HepG2 (cell line): ENCODE results near the gene CD300A. TPM values are rescaled to one million over a fixed set of nuclear protein-coding genes. Genes with fewer than 3 reads are reported as not detected.

Experiments used
- CBX5 ChIP-seq: sonication (generic); formaldehyde crosslinking; IDR thresholded peaks from 2 replicates; pipeline ENCODE4 v1.4.0; 2020; ENCODE audit warnings: missing genetic modification reagents, borderline replicate concordance
- DR1 ChIP-seq: sonication (generic); formaldehyde crosslinking; IDR thresholded peaks from 2 replicates; pipeline ENCODE4 v1.8.0; 2021; ENCODE audit warnings: mild to moderate bottlenecking, missing genetic modification reagents, inconsistent platforms
- FOXA3 ChIP-seq: IDR thresholded peaks from 2 replicates; pipeline ENCODE4 v1.6.1; 2016; ENCODE audit warnings: missing genetic modification reagents, missing compliant biosample characterization
- FOXM1 ChIP-seq: sonication (generic); formaldehyde crosslinking; IDR thresholded peaks from 2 replicates; pipeline ENCODE4 v1.5.0; 2020; ENCODE audit warnings: missing genetic modification reagents
- FOXO4 ChIP-seq: sonication (generic); formaldehyde crosslinking; conservative IDR thresholded peaks from 2 replicates; pipeline ENCODE4 v1.8.1; 2023; ENCODE audit warnings: missing genetic modification reagents
- HDAC2 ChIP-seq: sonication (generic); formaldehyde crosslinking; IDR thresholded peaks from 2 replicates; pipeline ENCODE4 v1.4.0; 2020; ENCODE audit warnings: missing genetic modification reagents
- NCOA1 ChIP-seq: sonication (generic); formaldehyde crosslinking; IDR thresholded peaks from 2 replicates; pipeline ENCODE4 v1.9.0; 2021; ENCODE audit warnings: missing genetic modification reagents
- NCOA5 ChIP-seq: sonication (generic); formaldehyde crosslinking; IDR thresholded peaks from 2 replicates; pipeline ENCODE4 v1.4.0; 2020; ENCODE audit warnings: missing genetic modification reagents
- NFE2 ChIP-seq: sonication (generic); formaldehyde crosslinking; IDR thresholded peaks from 2 replicates; pipeline ENCODE4 v1.4.0; 2020; ENCODE audit warnings: missing genetic modification reagents
- NFE2L1 ChIP-seq: sonication (generic); formaldehyde crosslinking; IDR thresholded peaks from 2 replicates; pipeline ENCODE4 v1.4.0; 2020; ENCODE audit warnings: missing genetic modification reagents, mild to moderate bottlenecking, borderline replicate concordance
- NR1H2 ChIP-seq: sonication (generic); formaldehyde crosslinking; IDR thresholded peaks from 2 replicates; pipeline ENCODE4 v1.8.1; 2022; ENCODE audit warnings: low read depth, missing genetic modification reagents, borderline replicate concordance
- NR2F6 ChIP-seq, 2 experiments: IDR thresholded peaks; 2 replicates each; pipeline ENCODE4 v1.6.1; 2016; ENCODE audit warnings: antibody characterized with exemption in 1 of 2, mild to moderate bottlenecking in 1 of 2
- PRMT3 ChIP-seq: sonication (generic); formaldehyde crosslinking; IDR thresholded peaks from 2 replicates; pipeline ENCODE4 v1.8.1; 2022; ENCODE audit warnings: low read depth, mild to moderate bottlenecking, moderate library complexity, missing genetic modification reagents, borderline replicate concordance
- SOX5 ChIP-seq: IDR thresholded peaks from 2 replicates; pipeline ENCODE4 v1.6.1; 2016; ENCODE audit warnings: borderline replicate concordance
- TAF15 ChIP-seq: fragments of 200-400 bp; formaldehyde crosslinking; IDR thresholded peaks from one replicate; pipeline ENCODE4 v1.6.1; 2018; ENCODE audit warnings: mild to moderate bottlenecking, low read depth, low read length; ENCODE audit not compliant: poor library complexity, severe bottlenecking
- TBX2 ChIP-seq: sonication (generic); formaldehyde crosslinking; IDR thresholded peaks from 2 replicates; pipeline ENCODE4 v1.5.0; 2020; ENCODE audit warnings: missing genetic modification reagents, mild to moderate bottlenecking, borderline replicate concordance
- ZHX1 ChIP-seq: sonication (generic); formaldehyde crosslinking; IDR thresholded peaks from 2 replicates; pipeline ENCODE4 v1.8.1; 2022; ENCODE audit warnings: low read depth, mild to moderate bottlenecking, missing genetic modification reagents
- ZMYM2 ChIP-seq: sonication (generic); formaldehyde crosslinking; IDR thresholded peaks from 2 replicates; pipeline ENCODE4 v1.8.0; 2022; ENCODE audit warnings: mild to moderate bottlenecking, missing genetic modification reagents
- ZNF12 ChIP-seq: sonication (generic); formaldehyde crosslinking; IDR thresholded peaks from 2 replicates; pipeline ENCODE4 v1.5.0; 2020; ENCODE audit warnings: missing genetic modification reagents
- ZNF432 ChIP-seq: sonication (generic); formaldehyde crosslinking; IDR thresholded peaks from 2 replicates; pipeline ENCODE4 v1.5.0; 2020; ENCODE audit warnings: missing genetic modification reagents, mild to moderate bottlenecking, borderline replicate concordance
- ZNF513 ChIP-seq: sonication (generic); formaldehyde crosslinking; conservative IDR thresholded peaks from 2 replicates; pipeline ENCODE4 v1.5.0; 2020; ENCODE audit warnings: missing genetic modification reagents
- ZNF549 ChIP-seq: sonication (generic); formaldehyde crosslinking; IDR thresholded peaks from 2 replicates; pipeline ENCODE4 v1.5.0; 2020; ENCODE audit warnings: missing genetic modification reagents
- ZNF557 ChIP-seq: sonication (generic); formaldehyde crosslinking; IDR thresholded peaks from 2 replicates; pipeline ENCODE4 v1.4.0; 2020; ENCODE audit warnings: missing genetic modification reagents
- ZNF629 ChIP-seq: sonication (generic); formaldehyde crosslinking; conservative IDR thresholded peaks from 2 replicates; pipeline ENCODE4 v1.5.0; 2020; ENCODE audit warnings: missing genetic modification reagents
- ZSCAN29 ChIP-seq: sonication (generic); formaldehyde crosslinking; conservative IDR thresholded peaks from 2 replicates; pipeline ENCODE4 v1.4.0; 2020; ENCODE audit warnings: mild to moderate bottlenecking, missing genetic modification reagents
- polyA plus RNA-seq, 8 experiments: library from polyadenylated mRNA; depleted of rRNA in 3 of 8; stranded (reverse) in 7 of 8; unstranded in 1 of 8; fragments of >200 nt; fragmentation: Illumina TruSeq in 4 of 8; extraction: Trizol in 4 of 8; gene quantifications; 2 replicates each; pipeline versions ENCODE4 v1.2.1 to v1.2.3, GENCODE V29; 2011 to 2016; ENCODE audit warnings: low read depth in 4 of 8, missing spikeins in 1 of 8, mixed read lengths in 1 of 8; ENCODE audit not compliant: insufficient read depth in 1 of 8
- total RNA-seq, 5 experiments: library from RNA; depleted of rRNA; stranded (reverse); fragments of >200 nt; fragmentation: Illumina TruSeq; extraction: Trizol; gene quantifications; 2 replicates each; pipeline ENCODE4 v1.2.3, GENCODE V29; 2016; ENCODE audit warnings: low read depth in 1 of 5

Gene CD300A
- total and polyA plus RNA-seq, 2 of the 13 experiments (the other 11 are each of a cell fraction or from before 2014, with no cell fraction given) = not detected

GRCh38 chr17:74431568-74432423 is 34.6 kb upstream of the CD300A start, which contains the start of gene GPRC5C (continued):
- TF ChIP-seq ZMYM2 (no peak; the same call in 1 of the 2 replicates), ZNF629 (CRISPR knock-in tag) (no peak), ZNF12 (0 out of 2 replicates have a peak, but pooled peaks have one; percentile 47), CBX5 (peak; percentile 86), NFE2 (no peak), ZNF432 (CRISPR knock-in tag) (no peak; the same call in 1 of the 2 replicates), ZSCAN29 (CRISPR knock-in tag) (peak; percentile 30; the same call in 1 of the 2 replicates), FOXM1 (CRISPR knock-in tag) (no peak), ZHX1 (CRISPR knock-in tag) (peak; percentile 77), PRMT3 (CRISPR knock-in tag) (no peak; the same call in 1 of the 2 replicates), ZNF513 (CRISPR knock-in tag) (0 out of 2 replicates have a peak, but pooled peaks have one; percentile 75), DR1 (CRISPR knock-in tag) (peak; percentile 75; the same call in 1 of the 2 replicates), HDAC2 (peak; percentile 89), NCOA5 (no peak), FOXA3 (CRISPR knock-in tag) (peak; percentile 91), ZNF549 (CRISPR knock-in tag) (no peak), TAF15 (peak; percentile 28), NR2F6 (IDR thresholded peaks at IDR 0.05) (peak; percentile 31; the same call in 1 of the 2 replicates), NR2F6 (CRISPR knock-in tag; IDR thresholded peaks at IDR 0.05) (peak; percentile 49; the same call in 1 of the 2 replicates), NFE2L1 (CRISPR knock-in tag) (no peak; the same call in 1 of the 2 replicates), NR1H2 (CRISPR knock-in tag) (no peak), SOX5 (CRISPR knock-in tag) (peak; percentile 68; the same call in 1 of the 2 replicates), NCOA1 (peak; percentile 58), FOXO4 (CRISPR knock-in tag) (no peak), TBX2 (CRISPR knock-in tag) (peak; percentile 92), ZNF557 (CRISPR knock-in tag) (no peak; the same call in 1 of the 2 replicates)
